Activated B cell treated with CpG ODN at 0.5 μM for 24 hours (primary cell): ENCODE data around the gene C19orf85. TPM values are rescaled to one million over a fixed set of nuclear protein-coding genes. Genes with fewer than 3 reads are reported as not detected.

Experiments
- ATAC-seq: fragments of 200-7000 bp; cut with Tn5 transposase; one replicate; pipeline ENCODE4 v1.10.0; 2021; ENCODE audit warnings: low read depth, mild to moderate bottlenecking, moderate library complexity
- CTCF ChIA-PET: fragments of 350-600 bp; sonication (Branson Sonifier 250); formaldehyde crosslinking; loops from one replicate; lab custom pipeline; 2021; ENCODE audit warnings: antibody characterized with exemption; lab: Charles Lee
- POLR2A ChIA-PET: fragments of 350-600 bp; sonication (Branson Sonifier 250); formaldehyde crosslinking; loops from one replicate; lab custom pipeline; 2021; ENCODE audit warnings: antibody characterized with exemption; lab: Charles Lee
- DNase-seq: peaks from one replicate; pipeline ENCODE4 v3.0.0; 2022
- H3K27ac Mint-ChIP-seq: one replicate; pipeline ENCODE4 v1.8.0; 2020; ENCODE audit warnings: mixed read lengths
- H3K27me3 Mint-ChIP-seq: one replicate; pipeline ENCODE4 v1.8.0; 2021; ENCODE audit warnings: mixed read lengths
- H3K36me3 Mint-ChIP-seq: one replicate; pipeline ENCODE4 v1.8.0; 2021; ENCODE audit warnings: low read depth, mixed read lengths
- H3K4me1 Mint-ChIP-seq: one replicate; pipeline ENCODE4 v1.8.0; 2021; ENCODE audit warnings: mixed read lengths
- H3K4me3 Mint-ChIP-seq: one replicate; pipeline ENCODE4 v1.8.0; 2020; ENCODE audit warnings: mild to moderate bottlenecking, mixed read lengths
- H3K9me3 Mint-ChIP-seq: one replicate; pipeline ENCODE4 v1.8.0; 2020; ENCODE audit warnings: mixed read lengths
- intact Hi-C: fragments of 100-400 bp; cut with micrococcal nuclease; formaldehyde crosslinking; loops from one replicate; pipeline ENCODE4 v1.15.1; 2024
- total RNA-seq: library from RNA; stranded (reverse); gene quantifications from 2 replicates; pipeline ENCODE4 v1.2.3, GENCODE V29; 2022
- TF ChIP-seq, protein P1 (sequence below): fragments of 200-600 bp; IDR thresholded peaks from one replicate; pipeline ENCODE4 v1.8.0; 2022; ENCODE audit warnings: antibody characterized with exemption, mild to moderate bottlenecking

C19orf85 gene
- total RNA-seq, 1 donor from 2014 or later = not detected

DNA sequence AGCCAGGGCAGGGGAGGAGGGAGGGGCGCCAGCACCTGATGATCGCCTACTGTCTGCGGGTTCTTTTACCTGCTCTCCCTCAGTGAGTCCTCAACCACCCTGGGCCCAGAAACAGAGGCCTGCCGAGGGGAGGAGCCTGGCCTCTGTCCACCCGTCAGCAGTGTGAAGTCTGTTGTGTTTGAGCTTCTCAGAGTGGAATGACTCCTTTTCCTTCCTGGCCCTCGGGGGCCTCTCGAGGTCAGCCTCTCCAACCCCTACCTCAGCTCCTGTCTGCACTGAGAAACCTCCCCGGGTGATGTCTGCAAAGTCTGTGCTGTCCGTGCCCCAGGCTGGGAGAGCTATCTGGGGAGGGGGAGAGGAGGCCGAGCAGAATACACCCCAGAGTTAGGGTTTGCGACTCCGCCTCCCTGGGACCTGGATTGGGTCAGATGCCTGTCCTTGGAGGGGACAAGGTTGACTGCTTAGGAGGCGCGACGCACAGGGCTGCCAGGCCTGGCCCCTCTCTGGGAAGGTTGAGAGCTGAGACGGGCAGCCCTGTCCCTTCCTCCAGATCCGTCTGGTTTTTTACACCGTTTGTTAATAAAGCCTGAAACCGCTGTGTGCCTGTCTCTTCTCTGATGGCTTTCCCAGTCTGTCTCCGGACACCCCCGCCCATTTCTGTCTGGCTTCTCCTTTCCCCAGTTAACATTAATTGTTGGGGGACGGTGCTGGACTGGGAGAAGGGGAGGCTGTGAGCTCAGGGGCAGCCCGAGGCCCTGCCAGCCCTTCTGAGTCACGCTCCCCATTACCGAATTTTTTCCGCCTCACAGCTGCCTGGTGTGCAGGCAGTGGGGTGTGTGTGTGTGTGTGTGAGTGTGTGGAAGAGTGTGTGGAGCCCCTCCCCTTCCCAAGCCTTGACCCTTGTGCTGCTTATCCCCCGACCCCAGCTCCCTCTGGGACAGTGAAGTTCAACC, 22.7 kb upstream of the C19orf85 start:
- TF ChIP-seq, protein P1, sequence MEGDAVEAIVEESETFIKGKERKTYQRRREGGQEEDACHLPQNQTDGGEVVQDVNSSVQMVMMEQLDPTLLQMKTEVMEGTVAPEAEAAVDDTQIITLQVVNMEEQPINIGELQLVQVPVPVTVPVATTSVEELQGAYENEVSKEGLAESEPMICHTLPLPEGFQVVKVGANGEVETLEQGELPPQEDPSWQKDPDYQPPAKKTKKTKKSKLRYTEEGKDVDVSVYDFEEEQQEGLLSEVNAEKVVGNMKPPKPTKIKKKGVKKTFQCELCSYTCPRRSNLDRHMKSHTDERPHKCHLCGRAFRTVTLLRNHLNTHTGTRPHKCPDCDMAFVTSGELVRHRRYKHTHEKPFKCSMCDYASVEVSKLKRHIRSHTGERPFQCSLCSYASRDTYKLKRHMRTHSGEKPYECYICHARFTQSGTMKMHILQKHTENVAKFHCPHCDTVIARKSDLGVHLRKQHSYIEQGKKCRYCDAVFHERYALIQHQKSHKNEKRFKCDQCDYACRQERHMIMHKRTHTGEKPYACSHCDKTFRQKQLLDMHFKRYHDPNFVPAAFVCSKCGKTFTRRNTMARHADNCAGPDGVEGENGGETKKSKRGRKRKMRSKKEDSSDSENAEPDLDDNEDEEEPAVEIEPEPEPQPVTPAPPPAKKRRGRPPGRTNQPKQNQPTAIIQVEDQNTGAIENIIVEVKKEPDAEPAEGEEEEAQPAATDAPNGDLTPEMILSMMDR = no peak
- POLR2A ChIA-PET = interaction anchor here (0.5 to 4.1 kb wide), 4 partner anchors 10 to 365 kb away, joined by 3 to 42 read pairs (median 6); partner anchors contain the start of gene ZNF628
- Mint-ChIP-seq H3K4me3 (peak overlapping the region; percentile 1), H3K36me3 (no peaks in the 10 kb centered on the region), H3K4me1 (peaks cover 14% of the 10 kb centered on the region), H3K27ac (peak overlapping the region; percentile 24), H3K27me3 (peaks cover 7% of the 10 kb centered on the region), H3K9me3 (no peaks in the 10 kb centered on the region)
- intact Hi-C loops = no loop called here
- DNase-seq (no peak), ATAC-seq (no peak)
- CTCF ChIA-PET = interaction anchor here (4.3 kb wide), 1 partner anchor 17 kb away, joined by 20 read pairs; no protein-coding TSS in a partner anchor

DNA sequence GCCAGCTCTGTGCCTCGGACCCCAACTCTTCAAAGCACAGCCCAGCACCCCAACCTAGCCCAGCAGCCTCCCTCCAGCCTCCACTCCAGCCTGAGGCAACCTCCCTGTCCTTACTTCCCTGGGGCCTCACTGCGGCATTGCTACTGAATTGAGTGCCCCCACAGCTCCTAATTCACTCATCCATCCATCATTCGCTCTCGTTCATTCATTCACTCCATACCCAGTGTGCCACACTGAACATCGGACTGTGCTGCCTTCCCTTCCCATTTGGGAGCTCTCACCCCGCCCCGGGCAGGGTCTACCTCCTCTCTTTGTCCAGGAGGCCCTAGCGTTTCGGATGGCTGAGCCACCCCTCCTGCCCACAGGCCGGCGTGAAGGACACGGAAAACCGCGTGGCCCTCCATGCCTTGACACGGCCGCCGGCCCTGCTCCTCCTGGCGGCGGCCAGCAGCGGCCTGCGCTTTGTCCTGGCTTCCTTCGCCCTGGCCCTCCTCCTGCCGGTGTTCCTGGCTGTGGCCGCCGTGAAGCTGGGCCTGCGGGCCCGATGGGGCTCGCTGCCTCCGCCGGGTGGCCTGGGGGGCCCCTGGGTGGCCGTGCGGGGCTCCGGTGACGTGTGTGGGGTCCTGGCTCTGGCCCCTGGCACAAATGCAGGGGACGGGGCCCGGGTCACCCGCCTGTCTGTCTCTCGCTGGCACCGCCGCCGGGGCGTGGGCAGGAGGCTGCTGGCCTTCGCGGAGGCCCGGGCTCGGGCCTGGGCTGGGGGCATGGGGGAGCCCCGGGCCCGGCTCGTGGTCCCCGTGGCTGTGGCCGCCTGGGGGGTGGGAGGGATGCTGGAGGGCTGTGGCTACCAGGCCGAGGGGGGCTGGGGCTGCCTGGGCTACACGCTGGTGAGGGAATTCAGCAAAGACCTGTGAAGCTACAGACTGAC, 21.8 kb upstream of the C19orf85 start:
- Mint-ChIP-seq H3K4me1 (peaks cover 14% of the 10 kb centered on the region), H3K27me3 (no peaks in the 10 kb centered on the region), H3K9me3 (no peaks in the 10 kb centered on the region), H3K36me3 (peaks cover 3% of the 10 kb centered on the region), H3K4me3 (peak overlapping the region; percentile 82), H3K27ac (peak overlapping the region; percentile 43)
- ChIA-PET POLR2A (interaction anchor here (0.6 to 4.1 kb wide), 4 partner anchors 10 to 88 kb away, joined by 3 to 42 read pairs (median 5); partner anchors contain the start of gene ZNF628), CTCF (interaction anchor here (4.3 kb wide), 1 partner anchor 18 kb away, joined by 20 read pairs; no protein-coding TSS in a partner anchor)
- TF ChIP-seq, protein P1 = no peak
- no peak for DNase-seq
- no peak for ATAC-seq
- intact Hi-C loops = no loop called here

DNA sequence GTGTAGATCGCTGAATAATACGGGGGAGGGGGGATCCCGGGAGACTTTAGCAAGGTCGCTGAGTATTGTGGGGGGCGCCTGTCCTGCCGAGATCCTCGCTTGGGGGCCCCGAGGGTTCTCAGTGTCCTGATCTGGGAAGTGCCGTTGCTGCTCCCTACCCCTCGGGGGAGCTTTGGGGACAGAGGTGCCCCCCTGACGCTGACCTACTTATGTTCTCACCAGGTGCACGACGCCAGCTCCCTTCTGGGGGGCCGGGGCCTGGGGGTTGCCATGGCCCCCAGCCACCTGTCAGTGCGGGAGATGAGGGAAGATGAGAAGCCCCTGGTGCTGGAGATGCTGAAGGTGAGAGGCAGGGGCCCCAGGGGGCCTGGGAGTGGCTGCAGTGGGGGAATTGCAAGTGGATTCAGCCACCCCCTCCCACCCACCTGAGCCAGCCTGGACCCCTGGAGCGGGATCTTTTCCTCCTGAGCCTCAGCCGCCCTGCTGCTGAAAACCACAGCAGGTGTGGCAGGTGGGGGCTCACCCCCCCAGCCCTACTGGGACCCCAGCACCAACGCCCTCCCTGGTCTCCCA, 21.0 kb upstream of the C19orf85 start:
- POLR2A ChIA-PET = interaction anchor here (0.9 to 4.1 kb wide), 7 partner anchors 9 to 232 kb away, joined by 3 to 42 read pairs (median 3); partner anchors contain the start of genes ISOC2, UBE2S, ZNF628 and ZNF865
- peaks cover 14% of the 10 kb centered on the region for H3K4me1 Mint-ChIP-seq

More for the DNA sequence above, 21.0 kb upstream of the C19orf85 start:
- TF ChIP-seq, protein P1 = no peak
- peaks cover 7% of the 10 kb centered on the region for H3K36me3 Mint-ChIP-seq
- ATAC-seq (peak; percentile 8), DNase-seq (no peak)
- H3K9me3 Mint-ChIP-seq = no peaks in the 10 kb centered on the region
- intact Hi-C loops = loop anchor here (1.0 to 2.0 kb wide), 2 partner anchors 9 to 17 kb away; partner anchors contain the start of gene ZNF628
- H3K4me3 Mint-ChIP-seq = peak overlapping the region; percentile 82
- no peaks in the 10 kb centered on the region for H3K27me3 Mint-ChIP-seq
- peak overlapping the region; percentile 25 for H3K27ac Mint-ChIP-seq
- CTCF ChIA-PET = interaction anchor here (4.3 kb wide), 1 partner anchor 18 kb away, joined by 20 read pairs; no protein-coding TSS in a partner anchor
